ENCODE measurements around the gene HYPK.
"Not testable (repeated sequence)": the region's sequence is repeated elsewhere in the genome, so short reads cannot be mapped to it uniquely, and the experiment has no call there.

HYPK gene

DNA sequence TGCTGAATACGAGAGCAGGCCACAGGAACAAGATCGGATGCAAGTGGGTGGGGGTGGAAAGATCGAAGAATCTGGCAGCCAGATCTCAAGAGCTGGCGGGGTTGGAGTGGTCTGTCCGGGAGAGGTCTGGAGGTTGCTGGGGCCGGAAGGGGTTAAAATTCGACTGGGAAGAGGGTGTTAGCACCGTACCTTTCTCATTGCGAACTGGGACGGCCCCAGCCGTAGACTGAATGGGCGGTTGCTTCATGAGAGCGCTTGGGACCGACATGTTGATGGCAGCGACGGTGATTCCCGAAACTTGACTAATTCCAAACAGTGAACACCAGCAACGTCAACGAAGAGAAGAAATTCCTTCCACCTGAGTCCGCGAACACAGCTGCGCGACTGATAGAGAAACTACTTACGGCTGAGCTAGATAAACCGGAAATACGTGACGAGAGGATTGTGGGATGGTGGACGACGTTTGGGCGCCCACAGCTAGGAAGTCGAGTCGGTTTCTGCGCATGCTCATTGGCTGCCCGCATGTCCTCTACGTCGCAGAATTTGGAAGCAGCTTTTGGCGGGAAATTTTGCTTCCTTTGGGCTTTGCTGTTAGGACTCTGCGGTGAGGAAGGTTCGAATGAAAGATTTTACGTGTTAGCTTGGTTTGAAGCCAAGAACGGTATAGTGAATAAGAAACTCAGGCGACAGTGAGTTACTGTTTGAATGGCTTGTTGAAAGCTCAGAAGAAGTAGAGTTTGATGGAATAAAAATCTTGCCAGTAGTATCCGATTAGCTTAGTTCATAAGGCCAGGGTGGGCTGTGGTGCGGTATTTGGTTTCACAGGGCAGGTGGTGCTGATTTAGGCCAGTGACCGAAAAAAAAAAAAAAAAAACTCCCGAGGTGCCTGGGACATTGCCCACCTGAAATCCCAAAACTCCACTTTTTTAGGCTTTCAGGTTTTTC lies 24.2 kb downstream of the HYPK start, which contains the start of gene MFAP1:
Gene MFAP1 (minus strand): TSS at position 389 of the 945 bp plus-strand sequence. CDS start 121 bp downstream, at position 268.
- Histone ChIP-seq H3K9me2 (replicated peaks; ENCODE audit: control insufficient read depth, low read length) (no peaks in the 10 kb centered on the region), H3K9me3 (ENCODE audit: control insufficient read depth, insufficient read depth, low read length) (no peaks in the 10 kb centered on the region), H3K4me3 (ENCODE audit: low read length) (peak within 1 kb of the TSS; percentile 98), H3K79me2 (ENCODE audit: control insufficient read depth, low read length) (peaks cover 98% of the 10 kb centered on the region), H3F3A (ENCODE audit: control insufficient read depth, insufficient read depth) (peaks cover 14% of the 10 kb centered on the region), H3K27ac (ENCODE audit: low read depth, low read length) (peak within 1 kb of the TSS; percentile 83), H3K27me3 (ENCODE audit: control insufficient read depth, low read length) (no peaks in the 10 kb centered on the region), H3K4me2 (ENCODE audit: low read length) (peak within 1 kb of the TSS; percentile 65), H4K20me1 (ENCODE audit: control insufficient read depth, insufficient read depth, low read depth, low read length) (peaks cover 8% of the 10 kb centered on the region; the same call in 1 of the 2 replicates), H3K36me3 (ENCODE audit: control insufficient read depth, low read length) (peaks cover 68% of the 10 kb centered on the region), H3K4me1 (ENCODE audit: control insufficient read depth, low read length) (peaks cover 58% of the 10 kb centered on the region)
- TF ChIP-seq, protein P1, sequence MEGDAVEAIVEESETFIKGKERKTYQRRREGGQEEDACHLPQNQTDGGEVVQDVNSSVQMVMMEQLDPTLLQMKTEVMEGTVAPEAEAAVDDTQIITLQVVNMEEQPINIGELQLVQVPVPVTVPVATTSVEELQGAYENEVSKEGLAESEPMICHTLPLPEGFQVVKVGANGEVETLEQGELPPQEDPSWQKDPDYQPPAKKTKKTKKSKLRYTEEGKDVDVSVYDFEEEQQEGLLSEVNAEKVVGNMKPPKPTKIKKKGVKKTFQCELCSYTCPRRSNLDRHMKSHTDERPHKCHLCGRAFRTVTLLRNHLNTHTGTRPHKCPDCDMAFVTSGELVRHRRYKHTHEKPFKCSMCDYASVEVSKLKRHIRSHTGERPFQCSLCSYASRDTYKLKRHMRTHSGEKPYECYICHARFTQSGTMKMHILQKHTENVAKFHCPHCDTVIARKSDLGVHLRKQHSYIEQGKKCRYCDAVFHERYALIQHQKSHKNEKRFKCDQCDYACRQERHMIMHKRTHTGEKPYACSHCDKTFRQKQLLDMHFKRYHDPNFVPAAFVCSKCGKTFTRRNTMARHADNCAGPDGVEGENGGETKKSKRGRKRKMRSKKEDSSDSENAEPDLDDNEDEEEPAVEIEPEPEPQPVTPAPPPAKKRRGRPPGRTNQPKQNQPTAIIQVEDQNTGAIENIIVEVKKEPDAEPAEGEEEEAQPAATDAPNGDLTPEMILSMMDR (IDR thresholded peaks at IDR 0.05; ENCODE audit: low read depth, low read length, poor library complexity, severe bottlenecking), result no peak
- no peak for TF ChIP-seq EZH2phosphoT487 (IDR thresholded peaks at IDR 0.05; ENCODE audit: borderline replicate concordance, low read length)

DNA sequence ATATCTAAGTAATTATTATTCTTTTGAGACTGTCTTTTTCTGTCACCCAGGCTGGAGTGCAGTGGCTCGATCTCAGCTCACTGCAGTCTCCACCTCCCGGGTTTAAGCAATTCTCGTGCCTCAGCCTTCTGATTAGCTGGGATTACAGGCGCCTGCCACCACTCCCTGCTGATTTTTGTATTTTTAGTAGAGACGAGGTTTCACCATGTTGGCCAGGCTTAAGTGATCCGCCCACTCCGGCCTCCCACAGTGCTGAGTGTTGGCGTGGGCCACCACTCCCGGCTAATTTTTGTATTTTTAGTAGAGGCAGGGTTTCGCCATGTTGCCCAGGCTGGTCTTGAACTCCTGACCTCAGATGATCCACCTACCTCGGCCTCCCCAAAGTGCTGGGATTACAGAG lies 24.9 kb downstream of the HYPK start:
- not testable (repeated sequence) for H3K4me3 ChIP-seq (ENCODE audit: low read length); H3K27me3 ChIP-seq (ENCODE audit: control insufficient read depth, low read length); H3K9me3 ChIP-seq (ENCODE audit: control insufficient read depth, insufficient read depth, low read length); H3K9me2 ChIP-seq (replicated peaks; ENCODE audit: control insufficient read depth, low read length)
- Histone ChIP-seq H3F3A (ENCODE audit: control insufficient read depth, insufficient read depth) (peaks cover 17% of the 10 kb centered on the region), H3K36me3 (ENCODE audit: control insufficient read depth, low read length) (peaks cover 68% of the 10 kb centered on the region), H4K20me1 (ENCODE audit: control insufficient read depth, insufficient read depth, low read depth, low read length) (peaks cover 15% of the 10 kb centered on the region; the same call in 1 of the 2 replicates), H3K79me2 (ENCODE audit: control insufficient read depth, low read length) (peaks cover 98% of the 10 kb centered on the region), H3K4me1 (ENCODE audit: control insufficient read depth, low read length) (peaks cover 59% of the 10 kb centered on the region), H3K27ac (ENCODE audit: low read depth, low read length) (peak overlapping the region; percentile 83), H3K4me2 (ENCODE audit: low read length) (peak overlapping the region; percentile 65; the same call in 1 of the 2 replicates)

DNA sequence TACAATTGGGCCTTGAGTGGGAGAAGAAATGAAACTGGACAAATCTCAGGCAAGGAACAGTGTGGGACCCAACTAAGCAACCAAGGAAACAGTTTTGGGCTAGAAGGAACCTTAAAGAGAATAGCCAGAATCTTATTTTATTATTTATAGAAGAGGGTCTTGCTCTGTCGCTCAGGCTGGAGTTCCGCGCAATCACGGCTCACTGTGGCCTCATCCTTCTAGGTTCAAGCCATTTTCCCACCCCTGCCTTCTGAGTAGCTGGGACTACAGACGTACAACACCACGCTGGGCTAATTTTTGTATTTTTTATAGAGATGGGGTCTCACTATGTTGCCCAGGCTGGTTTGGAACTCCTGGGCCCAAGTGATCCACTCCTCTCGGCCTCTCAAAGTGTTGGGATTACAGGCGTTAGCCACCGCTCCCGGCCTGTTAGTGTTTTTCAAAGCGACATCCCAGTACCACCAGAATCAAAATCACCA lies 25.7 kb downstream of the HYPK start:
- peaks cover 13% of the 10 kb centered on the region; the same call in 1 of the 2 replicates for H4K20me1 ChIP-seq (ENCODE audit: control insufficient read depth, insufficient read depth, low read depth, low read length)
- H3F3A ChIP-seq (ENCODE audit: control insufficient read depth, insufficient read depth), result peaks cover 17% of the 10 kb centered on the region
- H3K4me2 ChIP-seq (ENCODE audit: low read length), result peak overlapping the region; percentile 92
- no peaks in the 10 kb centered on the region for H3K9me2 ChIP-seq (replicated peaks; ENCODE audit: control insufficient read depth, low read length)
- no peaks in the 10 kb centered on the region for H3K27me3 ChIP-seq (ENCODE audit: control insufficient read depth, low read length)
- TF ChIP-seq, protein P1 (IDR thresholded peaks at IDR 0.05; ENCODE audit: low read depth, low read length, poor library complexity, severe bottlenecking), result no peak
- TF ChIP-seq EZH2phosphoT487 (IDR thresholded peaks at IDR 0.05; ENCODE audit: borderline replicate concordance, low read length), result no peak
- H3K9me3 ChIP-seq (ENCODE audit: control insufficient read depth, insufficient read depth, low read length), result no peaks in the 10 kb centered on the region
- H3K79me2 ChIP-seq (ENCODE audit: control insufficient read depth, low read length), result peaks cover 98% of the 10 kb centered on the region
- peak overlapping the region; percentile 83 for H3K27ac ChIP-seq (ENCODE audit: low read depth, low read length)
- H3K4me1 ChIP-seq (ENCODE audit: control insufficient read depth, low read length), result peaks cover 61% of the 10 kb centered on the region
- H3K36me3 ChIP-seq (ENCODE audit: control insufficient read depth, low read length), result peaks cover 69% of the 10 kb centered on the region
- peak overlapping the region; percentile 85 for H3K4me3 ChIP-seq (ENCODE audit: low read length)
